ENCODE data around the gene LSS.

- no peak for TF ChIP-seq CTCF (conservative IDR thresholded peaks at IDR 0.05; ENCODE audit: low read depth, low read length)
- TF ChIP-seq MAZ (IDR thresholded peaks at IDR 0.05; ENCODE audit: borderline replicate concordance, low read depth, low read length), result no peak
- TF ChIP-seq RAD21 (IDR thresholded peaks at IDR 0.05; ENCODE audit: low read length), result no peak
- no peak for TF ChIP-seq POLR2A (IDR thresholded peaks at IDR 0.05; ENCODE audit: low read depth, low read length)
- TF ChIP-seq NFE2L2 (IDR thresholded peaks at IDR 0.05; ENCODE audit: low read depth, low read length), result no peak
- TF ChIP-seq CHD1 (IDR thresholded peaks at IDR 0.05; ENCODE audit: low read depth, low read length), result no peak
- TF ChIP-seq RFX5 (IDR thresholded peaks at IDR 0.05; ENCODE audit: low read depth, low read length), result no peak
- TF ChIP-seq BHLHE40 (IDR thresholded peaks at IDR 0.05; ENCODE audit: low read depth, low read length), result no peak
- no peak for TF ChIP-seq USF2 (IDR thresholded peaks at IDR 0.05; ENCODE audit: low read depth, low read length)
- no peak for TF ChIP-seq CEBPB (IDR thresholded peaks at IDR 0.05; ENCODE audit: low read depth, low read length)
- no peak for TF ChIP-seq SMC3 (IDR thresholded peaks at IDR 0.05; ENCODE audit: low read depth, low read length)
- TF ChIP-seq ELK1 (IDR thresholded peaks at IDR 0.05; ENCODE audit: borderline replicate concordance, low read depth, low read length), result no peak
- no peak for TF ChIP-seq MAFK (IDR thresholded peaks at IDR 0.05; ENCODE audit: low read depth, low read length)
Observed at GRCh38 chr21:46182548-46183336, 45.8 kb downstream of the LSS start.
